GM18499 (cell line): Measurements from ENCODE around the gene PDGFC.
"Not testable (repeated sequence)": the region's sequence is repeated elsewhere in the genome, so short reads cannot be mapped to it uniquely, and the experiment has no call there.

ENCODE experiments used
- ATAC-seq: cut with Tn5 transposase; IDR thresholded peaks from one replicate; pipeline ENCODE4 v1.9.1; 2021; ENCODE audit warnings: moderate number of reproducible peaks; ENCODE audit not compliant: insufficient read depth, unreplicated experiment

The PDGFC gene

DNA sequence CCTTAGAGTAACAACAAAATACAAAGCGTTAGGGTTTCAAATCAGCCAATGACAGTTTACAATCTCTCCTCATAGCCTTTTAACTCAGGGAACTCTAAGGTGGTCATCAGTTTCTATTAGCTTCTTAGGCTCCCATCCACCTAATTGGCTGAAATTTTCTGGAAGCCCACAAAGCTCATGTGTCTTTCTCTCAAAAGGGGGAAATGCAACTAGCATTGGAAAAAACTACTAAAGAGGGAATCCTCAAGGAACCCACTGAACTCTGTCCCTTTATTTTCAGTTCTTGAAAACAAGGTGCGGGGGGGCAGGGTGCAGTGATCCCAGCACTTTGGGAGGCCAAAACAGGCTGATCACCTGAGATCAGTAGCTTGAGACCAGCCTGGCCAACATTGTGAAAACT is 56.4 kb downstream of the PDGFC start:
- ATAC-seq, result no peak

DNA sequence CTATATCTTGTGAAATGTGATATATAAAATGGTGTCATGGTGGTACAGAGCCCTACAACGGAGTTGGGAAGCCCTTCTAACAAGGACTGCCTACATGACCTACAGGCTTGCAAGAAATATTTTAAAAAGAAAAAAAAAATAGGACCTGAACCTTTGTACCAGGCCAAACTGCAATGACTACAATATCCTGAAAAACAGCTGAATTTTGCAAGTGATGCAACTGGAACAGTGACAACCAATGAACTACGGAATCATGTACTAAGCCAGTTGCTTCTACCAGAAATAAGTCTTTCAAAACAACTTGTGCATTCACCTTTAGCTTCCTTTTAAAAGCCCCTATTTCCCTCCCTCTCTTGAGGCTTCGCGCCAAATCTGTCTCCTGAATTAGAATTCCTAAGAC is 58.4 kb downstream of the PDGFC start:
- ATAC-seq, result no peak

DNA sequence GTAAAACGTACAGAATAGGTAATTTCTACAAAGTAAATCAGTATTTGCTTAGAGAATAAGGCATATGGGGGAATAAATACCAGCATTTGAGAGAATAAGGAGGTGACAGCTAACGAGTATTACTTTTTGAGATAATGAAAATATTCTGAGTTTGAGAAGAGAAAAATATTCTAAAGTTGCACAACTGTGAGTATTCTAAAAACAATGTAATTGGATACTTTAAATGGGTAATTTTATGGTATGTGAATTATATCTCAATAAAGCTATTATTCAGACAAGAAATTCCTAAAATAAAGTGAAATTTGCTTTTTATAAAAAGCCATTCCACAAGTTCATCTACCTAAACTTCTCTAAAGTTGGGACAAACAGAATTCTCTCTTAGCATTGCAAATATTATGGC is 62.6 kb downstream of the PDGFC start:
- ATAC-seq, result no peak

DNA sequence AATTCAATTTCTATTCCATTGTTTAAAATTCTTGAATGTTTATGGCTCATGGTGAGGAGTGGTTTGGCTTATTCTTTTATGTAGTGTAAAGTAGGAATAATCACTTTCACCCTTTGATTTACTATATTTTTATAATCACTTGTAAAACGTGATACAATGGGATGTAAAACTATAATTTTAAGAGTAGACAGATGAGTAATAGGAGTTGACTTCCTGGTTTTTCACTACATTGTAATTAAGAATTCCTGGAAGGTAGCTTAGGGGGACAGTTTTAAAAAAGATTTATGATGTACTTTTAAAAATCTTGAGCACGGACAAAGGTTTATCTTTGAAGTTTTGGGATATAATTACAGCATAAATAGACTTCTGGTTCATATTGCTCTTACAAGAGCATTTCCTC is 65.3 kb downstream of the PDGFC start:
- no peak for ATAC-seq

DNA sequence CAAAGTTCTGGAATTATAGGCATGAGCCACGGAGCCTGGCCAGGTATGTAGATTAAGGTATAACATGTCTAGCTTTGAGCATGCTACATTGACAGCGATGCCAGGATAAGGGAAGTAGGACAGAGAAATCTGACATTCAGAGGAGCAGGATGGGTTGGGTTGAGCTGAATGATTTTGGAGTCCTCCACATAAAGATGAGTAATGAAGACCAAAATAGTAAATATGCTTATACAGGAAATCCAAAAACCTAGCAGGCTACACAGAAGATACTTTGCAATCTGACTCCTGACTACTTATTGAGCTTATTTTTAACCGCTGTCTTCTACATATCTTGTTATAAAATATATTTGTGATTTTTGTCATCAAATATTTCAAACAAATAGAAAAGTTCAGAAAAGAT is 69.7 kb downstream of the PDGFC start:
- ATAC-seq, result no peak

DNA sequence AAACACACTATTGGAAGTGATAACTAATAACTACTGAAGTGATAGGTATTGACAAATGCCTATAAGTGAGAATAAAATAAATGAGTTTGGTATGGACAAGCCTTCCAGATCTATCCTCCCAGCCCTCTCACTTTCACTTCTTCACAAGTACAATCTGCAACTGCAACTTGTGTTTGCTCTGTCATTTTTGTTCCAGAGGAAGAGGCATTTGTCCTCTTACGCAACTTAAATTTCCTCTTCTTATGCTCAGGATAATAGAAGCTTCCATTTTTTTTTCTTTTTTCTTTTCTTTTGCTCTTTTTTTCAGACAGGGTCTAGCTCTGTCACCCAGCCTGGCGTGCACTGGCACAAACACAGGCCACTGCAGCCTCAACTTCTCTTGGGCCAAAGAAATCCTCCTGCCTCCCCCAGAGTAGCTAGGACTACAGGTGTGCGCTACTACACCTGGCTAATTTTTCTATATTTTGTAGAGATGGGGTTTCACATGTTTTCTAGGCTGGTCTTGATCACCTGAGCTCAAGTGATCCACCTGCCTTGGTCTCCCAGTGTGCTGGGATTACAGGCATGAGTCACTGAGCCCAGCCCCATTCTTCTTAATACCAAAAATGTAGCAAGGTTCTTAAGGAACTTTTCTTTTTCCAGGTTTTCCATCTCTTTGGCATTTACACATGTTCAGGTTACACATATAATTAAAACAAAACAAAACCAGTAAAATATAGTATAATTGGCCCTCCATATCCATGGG is 73.1 kb downstream of the PDGFC start:
- ATAC-seq, result no peak

DNA sequence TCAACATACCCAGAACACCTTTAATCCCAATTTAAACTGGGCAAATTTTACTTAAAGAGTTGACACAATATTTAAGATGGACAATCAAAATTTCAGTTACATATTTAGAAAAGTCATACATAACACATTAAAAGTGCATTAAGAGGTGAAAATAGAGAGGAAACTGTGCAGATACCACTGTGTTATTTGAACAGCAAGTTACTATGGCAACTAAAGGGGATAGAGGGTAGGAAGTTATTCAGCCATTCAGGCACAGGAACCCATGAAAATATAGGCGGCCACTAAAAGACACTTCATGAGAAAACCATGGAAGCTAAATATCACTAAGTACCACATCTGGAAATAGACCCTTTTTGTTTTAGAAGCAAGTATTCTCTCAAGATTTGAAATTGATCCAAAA is 75.1 kb downstream of the PDGFC start:
- ATAC-seq, result no peak

DNA sequence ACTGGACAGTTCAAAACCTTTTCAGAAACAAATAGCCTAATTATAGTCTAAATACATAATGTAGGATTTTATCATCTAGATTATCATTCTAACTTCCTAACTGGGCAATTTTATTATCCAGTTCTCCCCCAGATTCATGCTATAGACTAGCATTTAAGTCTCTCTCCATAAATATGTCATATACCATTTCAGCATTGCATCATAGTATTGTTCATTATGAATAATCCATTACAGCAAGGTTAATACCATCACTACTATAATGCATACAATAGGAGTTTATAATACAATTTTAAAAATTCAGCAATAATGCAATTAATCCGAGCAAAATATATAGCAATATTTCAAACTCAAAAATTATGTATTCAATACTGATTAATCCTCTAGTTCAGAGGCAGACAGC is 77.4 kb downstream of the PDGFC start:
- ATAC-seq, result no peak

DNA sequence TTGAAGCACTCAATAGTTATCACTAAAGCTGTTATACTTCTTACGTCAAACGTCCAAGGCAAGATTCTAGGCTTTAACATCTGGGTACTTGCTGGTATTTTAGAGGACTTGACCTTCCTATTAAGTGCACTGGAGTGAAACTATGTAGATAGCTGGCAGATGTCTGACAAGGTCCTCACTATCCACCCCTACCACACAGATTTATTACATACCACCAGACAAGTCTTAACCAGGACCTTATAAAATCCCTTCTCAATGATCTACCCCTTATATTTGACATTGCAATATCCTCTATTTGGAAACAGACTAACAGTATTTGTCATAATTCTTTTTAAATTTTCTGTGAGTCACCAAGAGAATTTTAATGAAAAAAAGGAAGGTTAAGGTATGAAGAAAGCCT is 78.8 kb downstream of the PDGFC start:
- no peak for ATAC-seq

DNA sequence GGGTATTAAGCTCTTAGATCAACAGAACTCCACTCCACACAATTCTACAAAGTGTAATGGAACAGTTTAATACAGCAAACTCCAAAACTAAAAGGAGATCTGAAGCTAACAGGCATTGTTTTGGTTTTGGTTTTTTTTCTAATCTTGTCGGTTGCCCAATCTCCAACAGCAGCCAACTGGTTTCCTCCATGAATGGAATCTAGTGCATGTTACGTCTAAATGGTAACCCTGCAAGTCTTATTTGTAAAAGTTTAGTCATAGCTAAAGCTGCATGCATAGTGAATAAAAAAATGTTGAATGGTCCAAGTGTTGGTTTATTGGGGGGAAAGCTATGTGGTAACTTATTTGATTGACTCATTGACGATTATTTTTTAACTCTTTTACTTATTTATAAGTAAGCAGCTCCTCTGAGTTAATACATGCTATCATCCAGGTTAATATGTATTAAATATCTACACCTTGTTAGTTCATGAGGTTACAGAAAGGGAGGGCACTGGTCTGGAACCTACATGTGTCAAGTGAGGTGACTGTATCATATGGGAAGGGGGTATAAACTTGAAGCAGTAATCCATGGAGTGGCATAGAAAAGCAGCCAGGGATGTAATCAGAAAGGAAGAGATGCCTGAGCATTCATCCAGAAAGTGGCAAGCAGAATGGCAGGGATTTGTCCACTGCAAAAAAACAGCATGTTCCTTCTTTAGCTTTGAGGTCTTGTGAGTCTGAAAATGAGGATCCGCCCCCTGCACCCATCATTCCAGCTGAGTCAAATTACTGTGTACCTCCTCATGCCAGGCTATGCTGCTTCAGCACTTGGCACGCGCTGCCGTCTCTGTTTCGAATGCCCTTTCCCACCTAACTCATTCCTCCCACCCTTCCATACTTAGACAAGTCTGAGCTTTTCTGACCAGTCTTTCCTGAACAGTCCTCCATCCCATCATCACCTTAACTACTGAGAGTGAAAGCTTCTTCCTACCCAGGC is 81.7 kb downstream of the PDGFC start:
- ATAC-seq, result no peak

DNA sequence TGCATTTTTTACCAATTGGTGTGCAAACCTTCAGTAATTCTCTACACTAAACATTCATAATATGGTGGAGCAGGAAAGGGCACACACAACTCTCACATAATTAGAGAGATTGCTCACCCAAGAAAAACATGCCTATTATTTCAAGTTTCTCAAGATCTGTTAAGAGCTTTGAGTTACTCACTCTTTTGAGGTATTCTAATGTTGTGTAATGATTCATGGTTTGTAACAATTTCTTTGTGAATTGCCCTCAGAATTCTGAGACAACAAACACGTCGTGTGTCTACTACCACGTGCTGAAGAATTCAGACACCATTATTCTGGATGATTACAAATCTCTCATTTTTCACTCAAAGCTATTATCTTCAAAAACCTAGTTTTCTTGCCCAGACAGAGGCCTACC is 82.8 kb downstream of the PDGFC start:
- no peak for ATAC-seq

DNA sequence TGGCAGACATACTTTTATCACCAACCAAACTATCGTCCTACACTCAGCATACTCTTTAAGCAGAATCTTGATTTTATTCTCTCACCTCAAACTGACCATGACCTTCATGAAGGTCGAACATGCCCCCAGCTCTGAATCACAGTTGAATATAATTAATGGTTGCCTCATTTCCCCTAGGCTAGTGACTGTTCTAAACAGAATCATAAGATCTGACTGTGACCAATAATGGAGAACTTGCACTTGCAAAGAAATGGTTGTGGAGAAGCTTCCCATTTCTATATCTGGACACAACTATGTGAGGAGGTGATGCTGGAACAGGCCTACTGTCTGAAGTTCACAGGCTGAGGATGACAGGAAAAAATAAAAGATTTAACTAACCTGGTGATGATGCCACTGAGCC is 85.1 kb downstream of the PDGFC start:
- ATAC-seq, result no peak

DNA sequence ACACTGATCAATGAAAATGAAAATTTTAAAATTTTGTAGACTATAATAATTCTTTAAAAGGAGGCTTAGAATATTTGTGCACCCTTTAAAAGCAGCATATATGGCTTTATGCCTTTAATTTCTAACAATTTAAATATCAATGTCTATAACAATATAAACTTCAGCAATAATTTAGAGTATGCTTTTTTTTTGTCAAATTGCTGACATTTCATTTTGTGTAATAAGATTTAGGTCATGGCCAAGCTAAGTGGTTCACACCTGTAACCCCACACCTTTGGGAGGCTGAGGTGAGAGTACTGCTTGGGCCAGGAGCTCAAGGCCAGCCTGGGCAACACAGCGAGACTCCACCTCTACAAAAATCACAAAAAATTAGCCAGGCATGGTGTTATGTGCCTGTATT is 86.2 kb downstream of the PDGFC start:
- ATAC-seq, result no peak

DNA sequence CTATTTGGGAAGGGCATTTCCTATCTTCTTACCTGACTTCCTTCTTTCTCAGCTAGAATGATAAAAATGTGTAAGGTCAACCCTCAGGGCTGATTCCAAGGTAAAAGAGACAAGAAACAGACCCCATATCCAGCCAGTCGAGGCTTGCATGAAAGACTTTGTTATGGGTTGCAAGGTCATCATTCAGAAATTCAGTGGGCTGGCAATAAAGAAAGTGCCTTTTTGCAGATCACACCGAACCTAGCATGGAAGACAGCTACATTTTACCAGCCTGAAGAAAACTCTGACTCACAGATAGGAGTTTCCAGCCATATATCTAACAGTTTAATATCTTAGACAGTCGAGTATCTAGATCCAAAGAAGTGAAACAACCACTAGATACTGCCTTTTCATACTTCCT is 87.4 kb downstream of the PDGFC start:
- no peak for ATAC-seq

DNA sequence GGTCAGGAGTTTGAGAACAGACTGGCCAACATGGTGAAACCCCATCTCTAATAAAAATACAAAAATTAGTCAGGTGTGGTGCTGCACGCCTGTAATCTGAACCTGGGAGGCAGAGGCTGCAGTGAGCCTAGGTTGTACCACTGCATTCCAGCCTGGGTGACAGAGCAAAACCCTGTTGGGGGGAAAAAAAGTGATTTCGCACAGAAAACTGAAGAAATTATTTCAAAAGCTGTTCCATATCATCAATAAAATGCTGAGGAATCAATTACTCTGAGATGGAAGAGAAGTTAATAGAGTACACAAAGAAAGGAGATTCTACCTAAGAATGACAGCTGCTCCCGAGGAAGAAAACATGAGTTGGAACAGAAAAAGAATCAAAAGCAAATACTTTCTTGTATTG is 95.9 kb downstream of the PDGFC start:
- ATAC-seq, result no peak

DNA sequence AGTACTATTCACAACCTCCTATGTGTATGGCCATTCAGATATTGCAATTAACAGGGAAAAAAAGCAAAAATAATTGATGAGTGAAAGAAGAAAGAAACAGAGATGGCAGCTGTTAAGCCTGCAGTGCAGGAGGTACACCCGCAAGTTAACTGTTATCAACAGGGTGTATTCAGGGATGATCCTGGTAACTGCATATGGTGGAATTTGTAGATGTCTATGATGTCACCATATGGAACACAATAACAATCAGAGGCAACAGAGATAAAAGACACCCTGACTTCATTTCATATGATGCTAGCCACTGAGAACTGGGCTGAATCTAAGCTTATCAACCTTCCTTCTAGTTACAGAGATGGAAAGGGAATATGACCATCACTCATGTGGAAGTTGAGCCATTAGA is 96.5 kb downstream of the PDGFC start:
- ATAC-seq, result no peak

DNA sequence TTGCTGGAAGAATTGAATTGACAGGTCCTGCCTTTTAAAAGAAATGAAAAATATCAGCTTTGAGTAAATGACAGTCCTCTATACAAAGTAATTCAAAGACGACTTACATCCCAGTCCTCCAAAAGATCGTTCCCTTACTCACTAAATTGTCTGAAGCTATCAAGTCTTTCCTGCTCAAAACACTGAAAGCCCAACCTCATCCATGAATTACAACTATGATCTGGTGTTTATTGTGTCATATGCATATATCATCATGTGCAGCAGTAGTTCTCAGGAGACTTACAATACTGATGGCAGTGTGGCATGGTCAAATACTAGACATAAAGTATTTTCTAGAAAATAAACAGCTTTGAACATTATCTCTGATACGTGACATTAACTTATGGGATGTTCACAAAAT is 97.8 kb downstream of the PDGFC start:
- ATAC-seq, result no peak

DNA sequence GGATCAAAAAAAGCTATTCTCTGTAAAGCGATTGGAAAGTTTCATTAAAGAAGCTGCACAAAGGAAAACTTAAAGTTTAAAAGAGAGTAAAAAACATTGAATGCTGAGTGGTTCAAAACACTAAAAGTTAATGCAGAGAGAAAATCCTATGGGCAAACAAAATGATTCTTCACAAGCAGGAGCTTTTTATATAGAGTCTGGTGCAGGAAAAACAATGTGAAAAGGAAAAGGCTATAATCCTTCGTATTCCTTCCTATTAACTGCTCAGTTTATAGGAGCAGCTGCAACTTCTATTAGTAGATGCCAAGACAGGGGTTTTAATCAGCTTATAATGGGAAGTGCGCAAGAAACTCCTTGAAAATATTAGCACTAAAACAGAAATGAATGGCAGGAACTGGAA is 100.7 kb downstream of the PDGFC start:
- no peak for ATAC-seq

DNA sequence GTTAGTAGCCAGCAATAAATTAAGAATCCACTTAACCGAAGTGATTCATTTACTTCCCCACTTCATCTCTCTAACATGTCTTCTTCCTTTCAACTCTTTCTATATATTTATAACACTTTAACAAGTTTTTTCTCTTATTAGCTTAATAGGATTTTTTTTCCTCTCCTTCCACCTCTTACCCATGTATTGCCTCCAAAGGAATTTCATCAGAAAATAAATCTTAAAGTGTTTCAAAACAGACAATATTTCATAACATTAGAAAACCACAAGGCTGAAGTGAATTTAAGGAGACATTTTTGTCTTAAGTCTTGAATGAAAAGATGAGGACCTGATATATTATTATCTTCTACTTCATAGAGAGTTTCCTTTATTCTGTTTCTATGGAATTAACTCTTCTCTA is 101.5 kb downstream of the PDGFC start:
- no peak for ATAC-seq

DNA sequence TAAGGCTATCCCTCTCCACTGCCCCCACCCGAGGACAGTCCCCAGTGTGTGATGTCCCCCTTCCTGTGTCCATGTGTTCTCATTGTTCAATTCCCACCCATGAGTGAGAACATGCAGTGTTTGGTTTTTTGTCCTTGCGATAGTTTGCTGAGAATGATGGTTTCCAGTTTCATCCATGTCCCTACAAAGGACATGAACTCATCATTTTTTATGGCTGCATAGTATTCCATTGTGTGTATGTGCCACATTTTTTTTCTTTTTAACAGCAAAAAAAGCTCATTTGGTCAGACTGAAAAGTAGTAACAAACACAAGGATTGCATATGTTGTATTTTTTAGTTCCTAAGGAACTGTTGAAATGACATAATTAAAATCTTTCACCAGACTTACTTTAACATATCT is 105.5 kb downstream of the PDGFC start:
- not testable (repeated sequence) for ATAC-seq

DNA sequence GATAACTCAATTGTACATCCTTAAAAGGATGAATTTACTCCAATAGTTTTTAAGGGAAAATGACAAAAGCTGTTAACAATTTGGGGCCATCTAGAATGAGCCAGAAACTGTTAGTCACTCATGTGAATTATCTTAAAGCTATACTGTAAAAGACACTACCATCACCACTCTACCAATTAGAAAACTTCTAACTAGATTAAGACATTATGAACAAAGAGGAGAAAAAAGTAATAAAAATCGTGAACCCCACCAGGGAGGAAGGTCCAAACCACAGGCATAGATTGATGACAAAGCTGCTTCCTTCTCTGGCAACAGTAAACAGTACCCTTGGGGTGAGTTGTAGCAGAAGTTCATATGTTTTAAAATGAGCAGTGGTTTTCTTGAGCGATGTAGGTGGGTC is 106.1 kb downstream of the PDGFC start:
- ATAC-seq, result no peak

DNA sequence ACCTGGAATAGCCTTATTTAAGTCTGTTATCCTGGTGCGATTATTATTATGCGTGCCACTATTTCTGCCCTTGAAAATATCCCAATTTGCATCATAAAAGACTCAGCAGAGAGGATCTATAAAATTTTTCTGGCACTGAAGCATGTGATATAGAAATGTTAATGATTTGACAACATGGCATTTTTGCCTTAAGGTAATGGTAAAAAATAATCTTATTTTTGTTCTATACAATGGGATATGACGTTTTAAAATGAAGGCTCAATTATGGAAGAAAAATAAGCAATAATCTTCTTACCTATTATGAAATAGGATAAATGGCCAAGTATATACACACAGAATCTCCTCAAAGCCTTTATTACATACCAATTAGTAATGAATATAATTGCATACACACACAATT is 113.5 kb downstream of the PDGFC start:
- ATAC-seq, result no peak
